Measurements from ENCODE around the gene EGR2.
"Not testable (repeated sequence)": the region's sequence is repeated elsewhere in the genome, so short reads cannot be mapped to it uniquely, and the experiment has no call there.

GRCh38 chr10:62788285-62788684, 27.9 kb downstream of the EGR2 start:
- not testable (repeated sequence) for TF ChIP-seq CSRNP3 (CRISPR knock-in tag; IDR thresholded peaks at IDR 0.05); ARNTL (CRISPR knock-in tag; IDR thresholded peaks at IDR 0.05; ENCODE audit: borderline replicate concordance, low read depth); RARB (CRISPR knock-in tag; IDR thresholded peaks at IDR 0.05); ESRRG (CRISPR knock-in tag; IDR thresholded peaks at IDR 0.05)
- TF ChIP-seq, protein P1, sequence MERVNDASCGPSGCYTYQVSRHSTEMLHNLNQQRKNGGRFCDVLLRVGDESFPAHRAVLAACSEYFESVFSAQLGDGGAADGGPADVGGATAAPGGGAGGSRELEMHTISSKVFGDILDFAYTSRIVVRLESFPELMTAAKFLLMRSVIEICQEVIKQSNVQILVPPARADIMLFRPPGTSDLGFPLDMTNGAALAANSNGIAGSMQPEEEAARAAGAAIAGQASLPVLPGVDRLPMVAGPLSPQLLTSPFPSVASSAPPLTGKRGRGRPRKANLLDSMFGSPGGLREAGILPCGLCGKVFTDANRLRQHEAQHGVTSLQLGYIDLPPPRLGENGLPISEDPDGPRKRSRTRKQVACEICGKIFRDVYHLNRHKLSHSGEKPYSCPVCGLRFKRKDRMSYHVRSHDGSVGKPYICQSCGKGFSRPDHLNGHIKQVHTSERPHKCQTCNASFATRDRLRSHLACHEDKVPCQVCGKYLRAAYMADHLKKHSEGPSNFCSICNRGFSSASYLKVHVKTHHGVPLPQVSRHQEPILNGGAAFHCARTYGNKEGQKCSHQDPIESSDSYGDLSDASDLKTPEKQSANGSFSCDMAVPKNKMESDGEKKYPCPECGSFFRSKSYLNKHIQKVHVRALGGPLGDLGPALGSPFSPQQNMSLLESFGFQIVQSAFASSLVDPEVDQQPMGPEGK (CRISPR knock-in tag; IDR thresholded peaks at IDR 0.05; ENCODE audit: borderline replicate concordance), result not testable (repeated sequence)

All from SK-N-SH treated with all-trans-retinoic acid at 6 μM for 48 hours (cell line).